PC-9 (cell line): ENCODE measurements around the gene SLC44A5.

Experiments
- EZH2 ChIP-seq: fragments of 200-600 bp; sonication (generic); IDR thresholded peaks from 2 replicates; pipeline ENCODE4 v1.8.0; 2017; ENCODE audit warnings: antibody characterized with exemption, low read depth
- TF ChIP-seq, protein P1 (sequence below): fragments of 200-600 bp; sonication (generic); conservative IDR thresholded peaks from 2 replicates; pipeline ENCODE4 v1.6.1; 2017; ENCODE audit warnings: mixed run types, antibody characterized with exemption, mild to moderate bottlenecking, moderate library complexity

DNA sequence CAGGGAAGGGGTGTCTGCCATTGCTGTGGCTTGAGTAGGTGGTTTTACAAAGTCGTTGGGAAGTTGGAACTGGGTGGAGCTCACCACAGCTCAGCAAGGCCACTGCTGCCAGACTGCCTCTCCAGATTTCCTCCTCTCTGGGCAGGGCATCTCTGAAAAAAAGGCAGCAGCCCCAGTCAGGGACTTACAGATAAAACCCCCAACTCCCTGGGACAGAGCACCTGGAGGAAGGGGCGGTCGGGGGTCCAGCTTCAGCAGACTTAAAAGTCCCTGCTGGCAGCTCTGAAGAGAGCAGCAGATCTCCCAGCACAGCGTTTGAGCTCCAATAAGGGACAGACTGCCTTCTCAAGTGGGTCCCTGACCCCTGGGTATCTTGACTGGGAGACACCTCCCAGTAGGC is 352.6 kb downstream of the SLC44A5 start:
- TF ChIP-seq, protein P1, sequence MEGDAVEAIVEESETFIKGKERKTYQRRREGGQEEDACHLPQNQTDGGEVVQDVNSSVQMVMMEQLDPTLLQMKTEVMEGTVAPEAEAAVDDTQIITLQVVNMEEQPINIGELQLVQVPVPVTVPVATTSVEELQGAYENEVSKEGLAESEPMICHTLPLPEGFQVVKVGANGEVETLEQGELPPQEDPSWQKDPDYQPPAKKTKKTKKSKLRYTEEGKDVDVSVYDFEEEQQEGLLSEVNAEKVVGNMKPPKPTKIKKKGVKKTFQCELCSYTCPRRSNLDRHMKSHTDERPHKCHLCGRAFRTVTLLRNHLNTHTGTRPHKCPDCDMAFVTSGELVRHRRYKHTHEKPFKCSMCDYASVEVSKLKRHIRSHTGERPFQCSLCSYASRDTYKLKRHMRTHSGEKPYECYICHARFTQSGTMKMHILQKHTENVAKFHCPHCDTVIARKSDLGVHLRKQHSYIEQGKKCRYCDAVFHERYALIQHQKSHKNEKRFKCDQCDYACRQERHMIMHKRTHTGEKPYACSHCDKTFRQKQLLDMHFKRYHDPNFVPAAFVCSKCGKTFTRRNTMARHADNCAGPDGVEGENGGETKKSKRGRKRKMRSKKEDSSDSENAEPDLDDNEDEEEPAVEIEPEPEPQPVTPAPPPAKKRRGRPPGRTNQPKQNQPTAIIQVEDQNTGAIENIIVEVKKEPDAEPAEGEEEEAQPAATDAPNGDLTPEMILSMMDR, result no peak
- no peak for TF ChIP-seq EZH2
